Upper lobe of right lung (tissue), 1 donor: ENCODE data around the gene GLYATL3. TPM values are rescaled to one million over a fixed set of nuclear protein-coding genes. Genes with fewer than 3 reads are reported as not detected.

Experiments used
- ATAC-seq: fragments of 200-7000 bp; cut with Tn5 transposase; one replicate; pipeline ENCODE4 v1.9.1; 2020; ENCODE audit warnings: mild to moderate bottlenecking, moderate library complexity
- DNase-seq: peaks from one replicate; pipeline ENCODE4 v3.0.0-alpha.2; 2020
- H3K27ac ChIP-seq: fragments of 200-600 bp; one replicate; pipeline ENCODE4 v1.8.0; 2022
- H3K27me3 ChIP-seq: fragments of 200-600 bp; one replicate; pipeline ENCODE4 v1.8.0; 2022; ENCODE audit warnings: mild to moderate bottlenecking
- H3K36me3 ChIP-seq: fragments of 200-600 bp; one replicate; pipeline ENCODE4 v1.8.0; 2022
- H3K4me1 ChIP-seq: fragments of 200-600 bp; one replicate; pipeline ENCODE4 v1.8.0; 2022
- H3K4me3 ChIP-seq: fragments of 200-600 bp; one replicate; pipeline ENCODE4 v1.8.0; 2022; ENCODE audit warnings: mild to moderate bottlenecking
- H3K9me3 ChIP-seq: fragments of 200-600 bp; one replicate; pipeline ENCODE4 v1.8.0; 2022
- CTCF ChIP-seq: fragments of 200-600 bp; IDR thresholded peaks from one replicate; pipeline ENCODE4 v1.8.0; 2022; ENCODE audit warnings: antibody characterized with exemption
- intact Hi-C: fragments of 100-400 bp; cut with DNase I; formaldehyde crosslinking; loops from one replicate; pipeline ENCODE4 v1.11.0; 2022
- total RNA-seq: library from RNA; stranded (reverse); fragmentation: NEBNext Ultra II Directional; extraction: Animal tissue kit (Norgen Biotek cat#: 25700); gene quantifications from one replicate; pipeline ENCODE4 v1.2.1, GENCODE V29; 2021
- donor health status: DM: no; HTN: yes; CAD: no; lungs with severe emphysema.

Gene GLYATL3
- total RNA-seq, 1 donor from 2014 or later, result not detected

- Histone ChIP-seq H3K36me3 (no peaks in the 10 kb centered on the region), H3K27me3 (no peaks in the 10 kb centered on the region), H3K4me1 (no peaks in the 10 kb centered on the region), H3K27ac (no peak overlapping the region), H3K9me3 (no peaks in the 10 kb centered on the region), H3K4me3 (no peak overlapping the region)
- TF ChIP-seq CTCF, result no peak
- ATAC-seq (no peak), DNase-seq (no peak)
- intact Hi-C loops, result no loop called here
Measured at GRCh38 chr6:49524541-49524940, 24.8 kb downstream of the GLYATL3 start.

GRCh38 chr6:49526598-49526997 lies 26.9 kb downstream of the GLYATL3 start:
- intact Hi-C loops, result no loop called here
- Histone ChIP-seq H3K9me3 (no peaks in the 10 kb centered on the region), H3K36me3 (no peaks in the 10 kb centered on the region), H3K4me1 (no peaks in the 10 kb centered on the region), H3K4me3 (no peak overlapping the region), H3K27me3 (no peaks in the 10 kb centered on the region), H3K27ac (no peak overlapping the region)
- no peak for TF ChIP-seq CTCF
- DNase-seq, result no peak
- ATAC-seq, result no peak

GRCh38 chr6:49527320-49527719 lies 27.6 kb downstream of the GLYATL3 start:
- no peaks in the 10 kb centered on the region for H3K27me3 ChIP-seq
- H3K4me3 ChIP-seq, result no peak overlapping the region
- no peak for TF ChIP-seq CTCF
- intact Hi-C loops, result no loop called here
- no peak for ATAC-seq
- H3K4me1 ChIP-seq, result no peaks in the 10 kb centered on the region
- H3K9me3 ChIP-seq, result no peaks in the 10 kb centered on the region
- no peak overlapping the region for H3K27ac ChIP-seq
- DNase-seq, result no peak
- H3K36me3 ChIP-seq, result no peaks in the 10 kb centered on the region

- TF ChIP-seq CTCF, result no peak
- Histone ChIP-seq H3K4me3 (no peak overlapping the region), H3K27me3 (no peaks in the 10 kb centered on the region), H3K4me1 (no peaks in the 10 kb centered on the region), H3K27ac (no peak overlapping the region), H3K36me3 (no peaks in the 10 kb centered on the region), H3K9me3 (no peaks in the 10 kb centered on the region)
- ATAC-seq, result no peak
- no peak for DNase-seq
- intact Hi-C loops, result no loop called here
Measured at GRCh38 chr6:49528571-49528970, 28.8 kb downstream of the GLYATL3 start.

- no peak for ATAC-seq
- no peak for TF ChIP-seq CTCF
- DNase-seq, result no peak
- H3K27me3 ChIP-seq, result no peaks in the 10 kb centered on the region
- no peak overlapping the region for H3K27ac ChIP-seq
- H3K4me3 ChIP-seq, result no peak overlapping the region
- H3K36me3 ChIP-seq, result no peaks in the 10 kb centered on the region
- no peaks in the 10 kb centered on the region for H3K9me3 ChIP-seq
- intact Hi-C loops, result no loop called here
- H3K4me1 ChIP-seq, result no peaks in the 10 kb centered on the region
Measured at GRCh38 chr6:49530141-49530776, 30.5 kb downstream of the GLYATL3 start.
